OCI-LY3 (cell line): ENCODE results near the gene TMEM11.

Experiments used
- H2AFZ ChIP-seq: fragments of 200-600, 300-600 bp; shearing (Covaris generic); 2 replicates; pipeline ENCODE4 v1.6.0; 2014; ENCODE audit warnings: antibody characterized with exemption, low read depth, low read length
- H3K27ac ChIP-seq: fragments of 200-600, 300-600 bp; sonication (generic); 2 replicates; pipeline ENCODE4 v1.5.1; 2014; ENCODE audit warnings: mild to moderate bottlenecking, low read length, moderate library complexity, mixed read lengths
- H3K27me3 ChIP-seq: fragments of 200-600, 300-600 bp; sonication (generic); 2 replicates; pipeline ENCODE4 v1.6.1; 2014; ENCODE audit warnings: low read depth, low read length, mixed read lengths
- H3K36me3 ChIP-seq: fragments of 200-600, 300-600 bp; sonication (generic); replicated peaks from 2 replicates; pipeline ENCODE3; 2014; ENCODE audit warnings: low read depth, low read length, mixed read lengths
- H3K4me1 ChIP-seq: fragments of 300-600, 200-600 bp; sonication (generic); 2 replicates; pipeline ENCODE4 v1.6.1; 2014; ENCODE audit warnings: low read length, mixed read lengths
- H3K4me2 ChIP-seq: fragments of 200-600, 300-600 bp; sonication (generic); 2 replicates; pipeline ENCODE4 v1.6.1; 2014; ENCODE audit warnings: low read length, mixed read lengths
- H3K4me3 ChIP-seq: fragments of 300-600, 200-600 bp; sonication (generic); 2 replicates; pipeline ENCODE4 v1.5.1; 2014; ENCODE audit warnings: antibody characterized with exemption, mild to moderate bottlenecking, low read length, moderate library complexity
- H3K79me2 ChIP-seq: fragments of 300-600, 200-600 bp; shearing (Covaris generic); 2 replicates; pipeline ENCODE4 v1.6.1; 2014; ENCODE audit warnings: mild to moderate bottlenecking, low read length, mixed read lengths
- H3K9ac ChIP-seq: fragments of 300-600, 200-600 bp; shearing (Covaris generic); 2 replicates; pipeline ENCODE4 v1.6.0; 2014; ENCODE audit warnings: mild to moderate bottlenecking, low read length, moderate library complexity
- H3K9me3 ChIP-seq: fragments of 200-600, 300-600 bp; shearing (Covaris generic); 2 replicates; pipeline ENCODE4 v1.6.1; 2014; ENCODE audit warnings: low read length, mixed read lengths; ENCODE audit not compliant: insufficient read depth
- H4K20me1 ChIP-seq: fragments of 200-600, 300-600 bp; sonication (generic); 2 replicates; pipeline ENCODE4 v1.6.1; 2016; ENCODE audit warnings: low read length, mixed read lengths; ENCODE audit not compliant: insufficient read depth
- EZH2phosphoT487 ChIP-seq: fragments of 200-600 bp; shearing (Covaris generic); IDR thresholded peaks from 2 replicates; pipeline ENCODE4 v1.6.1; 2018; ENCODE audit warnings: antibody characterized with exemption, mixed run types, low read depth
- TF ChIP-seq, protein P1 (sequence below): fragments of 200-600, 300-600 bp; sonication (generic); IDR thresholded peaks from 2 replicates; pipeline ENCODE4 v1.5.1; 2014; ENCODE audit warnings: antibody characterized with exemption, low read length, low read depth

Gene TMEM11

DNA sequence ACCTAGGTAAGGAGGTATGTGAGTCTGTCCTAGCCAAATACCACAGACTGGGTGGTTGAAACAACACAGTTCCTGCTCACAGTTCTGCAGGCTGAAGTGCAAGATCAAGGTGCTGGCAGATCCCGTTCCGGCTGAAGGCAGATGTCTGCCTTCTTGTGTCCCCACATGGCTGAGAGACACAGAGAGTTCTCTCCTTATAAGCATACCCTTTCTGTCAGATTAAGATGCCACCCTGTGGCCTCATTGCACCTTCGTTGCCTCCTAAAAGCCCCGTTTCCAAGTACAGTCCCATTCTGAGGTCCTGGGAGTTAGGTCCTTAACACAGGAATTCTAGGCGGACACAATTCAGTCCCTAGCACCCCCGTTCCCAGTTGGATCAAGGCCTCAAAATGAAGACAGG lies 9.1 kb upstream of the TMEM11 start:
- Histone ChIP-seq H4K20me1 (no peaks in the 10 kb centered on the region), H3K9me3 (no peaks in the 10 kb centered on the region), H3K9ac (no peak overlapping the region), H3K79me2 (no peaks in the 10 kb centered on the region), H3K27me3 (no peaks in the 10 kb centered on the region), H3K4me2 (no peak overlapping the region), H3K4me1 (no peaks in the 10 kb centered on the region), H3K4me3 (no peak overlapping the region), H3K36me3 (no peaks in the 10 kb centered on the region), H2AFZ (no peak overlapping the region), H3K27ac (no peak overlapping the region)
- no peak for TF ChIP-seq EZH2phosphoT487
- TF ChIP-seq, protein P1, sequence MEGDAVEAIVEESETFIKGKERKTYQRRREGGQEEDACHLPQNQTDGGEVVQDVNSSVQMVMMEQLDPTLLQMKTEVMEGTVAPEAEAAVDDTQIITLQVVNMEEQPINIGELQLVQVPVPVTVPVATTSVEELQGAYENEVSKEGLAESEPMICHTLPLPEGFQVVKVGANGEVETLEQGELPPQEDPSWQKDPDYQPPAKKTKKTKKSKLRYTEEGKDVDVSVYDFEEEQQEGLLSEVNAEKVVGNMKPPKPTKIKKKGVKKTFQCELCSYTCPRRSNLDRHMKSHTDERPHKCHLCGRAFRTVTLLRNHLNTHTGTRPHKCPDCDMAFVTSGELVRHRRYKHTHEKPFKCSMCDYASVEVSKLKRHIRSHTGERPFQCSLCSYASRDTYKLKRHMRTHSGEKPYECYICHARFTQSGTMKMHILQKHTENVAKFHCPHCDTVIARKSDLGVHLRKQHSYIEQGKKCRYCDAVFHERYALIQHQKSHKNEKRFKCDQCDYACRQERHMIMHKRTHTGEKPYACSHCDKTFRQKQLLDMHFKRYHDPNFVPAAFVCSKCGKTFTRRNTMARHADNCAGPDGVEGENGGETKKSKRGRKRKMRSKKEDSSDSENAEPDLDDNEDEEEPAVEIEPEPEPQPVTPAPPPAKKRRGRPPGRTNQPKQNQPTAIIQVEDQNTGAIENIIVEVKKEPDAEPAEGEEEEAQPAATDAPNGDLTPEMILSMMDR: no peak

DNA sequence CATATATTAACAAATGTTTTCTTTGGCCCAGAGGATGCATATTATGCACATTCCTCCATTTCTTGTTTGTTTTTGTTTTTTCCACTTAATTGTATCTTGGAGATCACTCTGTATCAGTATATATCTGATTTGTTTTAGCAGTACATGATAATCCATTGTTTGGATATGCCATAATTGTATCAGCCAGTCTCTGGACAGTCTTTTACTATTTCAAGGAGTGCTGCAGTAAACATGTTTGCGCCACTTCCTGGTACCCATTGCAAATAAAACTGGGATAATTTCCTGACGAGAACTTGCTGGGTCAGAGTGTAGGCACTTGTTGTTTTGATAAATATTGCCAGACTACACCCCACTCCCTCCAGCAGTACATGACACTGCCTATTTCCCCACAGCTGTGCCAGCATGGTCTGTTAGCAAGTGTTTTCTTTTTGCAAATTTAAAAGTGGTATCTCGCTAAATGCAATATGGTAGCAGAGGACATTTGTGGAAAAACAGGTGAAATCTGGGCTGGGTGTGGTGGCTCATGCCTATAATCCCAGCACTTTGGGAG lies 4.9 kb upstream of the TMEM11 start:
- TF ChIP-seq, protein P1: no peak
- TF ChIP-seq EZH2phosphoT487: no peak
- H3K9me3 ChIP-seq: no peaks in the 10 kb centered on the region
- 0 out of 2 replicates have a peak, but pooled peaks cover 3% of the 10 kb centered on the region for H3K4me1 ChIP-seq
- no peak overlapping the region for H3K9ac ChIP-seq
- H4K20me1 ChIP-seq: no peaks in the 10 kb centered on the region
- no peak overlapping the region for H3K4me2 ChIP-seq
- H3K27me3 ChIP-seq: no peaks in the 10 kb centered on the region
- H3K36me3 ChIP-seq: no peaks in the 10 kb centered on the region
- no peak overlapping the region for H3K27ac ChIP-seq
- no peak overlapping the region for H2AFZ ChIP-seq
- H3K79me2 ChIP-seq: peaks cover 16% of the 10 kb centered on the region
- no peak overlapping the region for H3K4me3 ChIP-seq

DNA sequence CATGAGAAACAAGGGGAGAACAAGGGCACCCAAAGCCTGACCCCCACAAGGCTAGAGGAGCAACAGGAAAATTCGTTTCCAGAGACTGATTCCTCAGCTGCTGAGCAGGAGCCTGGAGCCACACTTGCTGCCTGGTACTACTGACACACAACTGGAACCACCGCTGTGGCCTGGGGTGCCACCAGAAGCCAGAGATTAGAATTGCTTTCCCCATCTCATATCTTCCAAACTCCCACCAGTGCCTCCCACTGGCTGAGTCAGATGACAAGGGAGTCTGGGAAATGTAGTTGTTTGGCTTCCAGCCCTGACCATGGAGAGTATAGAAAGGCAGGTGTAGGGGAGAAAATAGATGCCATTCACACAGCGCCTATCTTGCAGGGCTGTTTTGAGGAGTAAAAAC lies 4.1 kb upstream of the TMEM11 start:
- no peaks in the 10 kb centered on the region for H3K9me3 ChIP-seq
- 0 out of 2 replicates have a peak, but pooled peaks cover 3% of the 10 kb centered on the region for H3K4me1 ChIP-seq
- H3K4me2 ChIP-seq: no peak overlapping the region
- no peak overlapping the region for H2AFZ ChIP-seq
- H3K4me3 ChIP-seq: no peak overlapping the region
- no peak for TF ChIP-seq EZH2phosphoT487
- TF ChIP-seq, protein P1: no peak
- H4K20me1 ChIP-seq: no peaks in the 10 kb centered on the region
- H3K27me3 ChIP-seq: no peaks in the 10 kb centered on the region
- no peak overlapping the region for H3K27ac ChIP-seq
- H3K9ac ChIP-seq: no peak overlapping the region
- no peaks in the 10 kb centered on the region for H3K36me3 ChIP-seq
- peaks cover 24% of the 10 kb centered on the region for H3K79me2 ChIP-seq

DNA sequence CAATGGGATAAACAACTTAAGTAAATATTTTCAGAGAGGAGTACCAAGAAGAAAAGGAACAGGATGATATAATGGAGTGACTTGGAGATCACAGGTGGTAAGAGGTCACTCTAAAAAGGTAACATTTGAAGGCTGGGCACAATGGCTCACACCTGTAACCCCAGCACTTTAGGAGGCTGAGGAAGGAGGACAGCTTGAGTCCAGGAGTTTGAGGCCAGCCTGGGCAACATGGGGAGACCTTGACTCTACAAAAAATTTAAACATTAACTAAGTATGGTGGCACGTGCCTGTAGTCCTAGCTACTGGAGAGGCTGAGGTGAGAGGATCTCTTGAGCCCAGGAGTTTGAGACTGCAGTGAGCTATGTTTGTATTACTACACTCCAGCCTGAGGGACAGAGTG lies 3.4 kb upstream of the TMEM11 start:
- H3K9ac ChIP-seq: no peak overlapping the region
- peaks cover 32% of the 10 kb centered on the region for H3K79me2 ChIP-seq
- H2AFZ ChIP-seq: no peak overlapping the region
- H3K4me2 ChIP-seq: no peak overlapping the region
- no peak overlapping the region for H3K4me3 ChIP-seq
- no peaks in the 10 kb centered on the region for H4K20me1 ChIP-seq
- H3K27me3 ChIP-seq: no peaks in the 10 kb centered on the region
- peaks cover 9% of the 10 kb centered on the region for H3K4me1 ChIP-seq
- no peaks in the 10 kb centered on the region for H3K36me3 ChIP-seq
- TF ChIP-seq, protein P1: no peak
- TF ChIP-seq EZH2phosphoT487: no peak
- no peaks in the 10 kb centered on the region for H3K9me3 ChIP-seq
- no peak overlapping the region for H3K27ac ChIP-seq
